HuH-7.5 (cell line): ENCODE data around the gene MPEG1.

Experiments used
- DNase-seq: peaks from one replicate; pipeline ENCODE4 v3.0.0; 2011; ENCODE audit warnings: low spot score

Gene MPEG1

GRCh38 chr11:59212744-59213631 is at the start of gene MPEG1:
MPEG1 (minus strand) TSS chr11:59212927; CDS start chr11:59212865, 62 bp downstream.
- no peak for DNase-seq

GRCh38 chr11:59262177-59262818 is 49.6 kb upstream of the MPEG1 start:
- DNase-seq, result no peak

- no peak for DNase-seq
Measured at GRCh38 chr11:59261150-59261549, 48.4 kb upstream of the MPEG1 start.

- no peak for DNase-seq
Measured at GRCh38 chr11:59259867-59260475, 47.2 kb upstream of the MPEG1 start.

GRCh38 chr11:59259047-59259446 is 46.3 kb upstream of the MPEG1 start:
- no peak for DNase-seq

- no peak for DNase-seq
Measured at GRCh38 chr11:59255281-59255680, 42.6 kb upstream of the MPEG1 start.

GRCh38 chr11:59254286-59254685 is 41.6 kb upstream of the MPEG1 start:
- DNase-seq, result no peak

- DNase-seq, result no peak
Measured at GRCh38 chr11:59253001-59253400, 40.3 kb upstream of the MPEG1 start.

GRCh38 chr11:59249535-59249934 is 36.8 kb upstream of the MPEG1 start:
- DNase-seq, result no peak

GRCh38 chr11:59247531-59248227 is 35.0 kb upstream of the MPEG1 start:
- no peak for DNase-seq

GRCh38 chr11:59243633-59244032 is 30.9 kb upstream of the MPEG1 start:
- no peak for DNase-seq

GRCh38 chr11:59240322-59240721 is 27.6 kb upstream of the MPEG1 start:
- no peak for DNase-seq

GRCh38 chr11:59226396-59226795 is 13.7 kb upstream of the MPEG1 start:
- no peak for DNase-seq

- no peak for DNase-seq
Measured at GRCh38 chr11:59225017-59225416, 12.3 kb upstream of the MPEG1 start.

- DNase-seq, result no peak
Measured at GRCh38 chr11:59224351-59224928, 11.7 kb upstream of the MPEG1 start.

- DNase-seq, result no peak
Measured at GRCh38 chr11:59223611-59224010, 10.9 kb upstream of the MPEG1 start.

- DNase-seq, result no peak
Measured at GRCh38 chr11:59223177-59223576, 10.4 kb upstream of the MPEG1 start.

- no peak for DNase-seq
Measured at GRCh38 chr11:59222464-59223060, 9.8 kb upstream of the MPEG1 start.

- no peak for DNase-seq
Measured at GRCh38 chr11:59221441-59221840, 8.7 kb upstream of the MPEG1 start.

- DNase-seq, result no peak
Measured at GRCh38 chr11:59219836-59220235, 7.1 kb upstream of the MPEG1 start.

GRCh38 chr11:59218893-59219292 is 6.2 kb upstream of the MPEG1 start:
- no peak for DNase-seq

- no peak for DNase-seq
Measured at GRCh38 chr11:59218319-59218718, 5.6 kb upstream of the MPEG1 start.
